ENCODE results near the gene GTF3C2. TPM values are rescaled to one million over a fixed set of nuclear protein-coding genes. Genes with fewer than 3 reads are reported as not detected.

Gene GTF3C2, protein sequence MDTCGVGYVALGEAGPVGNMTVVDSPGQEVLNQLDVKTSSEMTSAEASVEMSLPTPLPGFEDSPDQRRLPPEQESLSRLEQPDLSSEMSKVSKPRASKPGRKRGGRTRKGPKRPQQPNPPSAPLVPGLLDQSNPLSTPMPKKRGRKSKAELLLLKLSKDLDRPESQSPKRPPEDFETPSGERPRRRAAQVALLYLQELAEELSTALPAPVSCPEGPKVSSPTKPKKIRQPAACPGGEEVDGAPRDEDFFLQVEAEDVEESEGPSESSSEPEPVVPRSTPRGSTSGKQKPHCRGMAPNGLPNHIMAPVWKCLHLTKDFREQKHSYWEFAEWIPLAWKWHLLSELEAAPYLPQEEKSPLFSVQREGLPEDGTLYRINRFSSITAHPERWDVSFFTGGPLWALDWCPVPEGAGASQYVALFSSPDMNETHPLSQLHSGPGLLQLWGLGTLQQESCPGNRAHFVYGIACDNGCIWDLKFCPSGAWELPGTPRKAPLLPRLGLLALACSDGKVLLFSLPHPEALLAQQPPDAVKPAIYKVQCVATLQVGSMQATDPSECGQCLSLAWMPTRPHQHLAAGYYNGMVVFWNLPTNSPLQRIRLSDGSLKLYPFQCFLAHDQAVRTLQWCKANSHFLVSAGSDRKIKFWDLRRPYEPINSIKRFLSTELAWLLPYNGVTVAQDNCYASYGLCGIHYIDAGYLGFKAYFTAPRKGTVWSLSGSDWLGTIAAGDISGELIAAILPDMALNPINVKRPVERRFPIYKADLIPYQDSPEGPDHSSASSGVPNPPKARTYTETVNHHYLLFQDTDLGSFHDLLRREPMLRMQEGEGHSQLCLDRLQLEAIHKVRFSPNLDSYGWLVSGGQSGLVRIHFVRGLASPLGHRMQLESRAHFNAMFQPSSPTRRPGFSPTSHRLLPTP
- 217 and 308 TPM in 2 replicates for total RNA-seq (2011; cell fraction: chromatin; rRNA removed; ENCODE audit: low replicate concordance)
- 145 and 163 TPM in 2 replicates for total RNA-seq (2011; cell fraction: nucleolus; rRNA removed)
- 162 and 165 TPM in 2 replicates for total RNA-seq (2011; cell fraction: nucleoplasm; rRNA removed)
- total RNA-seq (2014; rRNA removed) (38.6 and 64.7 TPM in 2 replicates), total RNA-seq (2014; rRNA removed; fragmentation: Illumina TruSeq; extraction: Trizol) (49.2 and 51.3 TPM in 2 replicates), total RNA-seq (2015; rRNA removed; fragmentation: Illumina TruSeq; extraction: Trizol) (53.0 and 57.9 TPM in 2 replicates), total RNA-seq (2021) (70.0 and 85.2 TPM in 2 replicates), polyA plus RNA-seq (2011; rRNA removed) (96.6 and 116 TPM in 2 replicates), polyA plus RNA-seq (2014; fragmentation: Illumina TruSeq; extraction: Trizol) (84.4 and 96.8 TPM in 2 replicates), polyA plus RNA-seq (2014; fragmentation: Nextera tagmentation; extraction: Ambion mirVana) (10 to 100 TPM; 35.5 to 40.2 TPM), polyA plus RNA-seq (2014; rRNA removed) (62.4 and 65.8 TPM in 2 replicates), polyA minus RNA-seq (2011; rRNA and poly(A)+ RNA removed) (62.6 and 74.7 TPM in 2 replicates), Bru-seq, nascent RNA (percentile 77 among the genes with signal in this experiment), BruChase-seq, experiment 1, labeled RNA remaining after a 2-hour chase (percentile 82 among the genes with signal in this experiment), BruChase-seq, experiment 2, labeled RNA remaining after a 6-hour chase (percentile 85 among the genes with signal in this experiment)
- polyA plus RNA-seq (2011; cell fraction: cytosol; rRNA removed) = 91.3 and 92.7 TPM in 2 replicates
- 240 and 356 TPM in 2 replicates for polyA plus RNA-seq (2011; cell fraction: nucleus; rRNA removed)
- 61.2 and 64.8 TPM in 2 replicates for polyA plus RNA-seq (2012)
- 33.3 and 43.0 TPM in 2 replicates for polyA minus RNA-seq (2011; cell fraction: cytosol; rRNA and poly(A)+ RNA removed)
- 40.9 and 68.3 TPM in 2 replicates for polyA minus RNA-seq (2011; cell fraction: nucleus; rRNA and poly(A)+ RNA removed)
- long read RNA-seq, experiment 1, transcript GTF3C2-201 (19 exons, 3,882 nt) = major isoform, 16 of 142 reads
- long read RNA-seq, experiment 1, partial matches to known transcripts = 101 of 142 reads
- long read RNA-seq, experiment 1, other reads (novel, unspliced or antisense) = 21 of 142 reads
- long read RNA-seq, experiment 2, partial matches to known transcripts = 32 of 63 reads
- long read RNA-seq, experiment 2, other reads (novel, unspliced or antisense) = 26 of 63 reads
- long read RNA-seq, experiment 3, partial matches to known transcripts = 11 of 15 reads
- long read RNA-seq, experiment 3, other reads (novel, unspliced or antisense) = 4 of 15 reads

GRCh38 chr2:27356382-27357181 lies at the start of gene GTF3C2:
Gene GTF3C2, minus strand, starts transcription at chr2:27356764. Its CDS starts 13,210 bp downstream, at chr2:27343554.
- Histone ChIP-seq H3K27ac (ENCODE audit: extremely low read depth, low read depth, low read length) (peak within 1 kb of the TSS; percentile 98), H2AFZ (ENCODE audit: low read depth, low read length) (peak within 1 kb of the TSS; percentile 93), H3K9ac (ENCODE audit: insufficient read depth in 1 of 2, low read depth in 2 of 2, low read length in 2 of 2) (peak within 1 kb of the TSS; percentile 94 to 97), H3K9me3 (replicated peaks; ENCODE audit: control insufficient read depth, insufficient read depth, low read depth, low read length) (no peaks in the 10 kb centered on the region), H3K79me2 (ENCODE audit: control insufficient read depth, insufficient read depth, low read length) (peaks cover 73% of the 10 kb centered on the region), H4K20me1 (replicated peaks; ENCODE audit: control insufficient read depth, insufficient read depth, low read length) (no peaks in the 10 kb centered on the region), H3K36me3 (ENCODE audit: control insufficient read depth, insufficient read depth, low read length) (peaks cover 9% of the 10 kb centered on the region; the same call in 2 of the 3 replicates), H3K4me1 (replicated peaks in 1 of 2; ENCODE audit: control insufficient read depth in 2 of 2, insufficient read depth in 2 of 2, low read length in 2 of 2) (peaks cover 12 to 19% of the 10 kb centered on the region in 2 experiments; a peak in 4 of 5 replicates), H3K4me2 (ENCODE audit: insufficient read depth, low read length) (peak within 1 kb of the TSS; percentile 97), H3K9me1 (ENCODE audit: control insufficient read depth, insufficient read depth, low read length) (no peaks in the 10 kb centered on the region), H3K27me3 (ENCODE audit: control insufficient read depth in 2 of 2, insufficient read depth in 2 of 2, low read length in 2 of 2) (no peaks in the 10 kb centered on the region), H3K4me3 (peak within 1 kb of the TSS; percentile 77)
- DNase-seq (ENCODE audit: extremely low read depth in 1 of 4, low spot score in 3 of 4) = peak; percentile 87 to 98 (median 89)
- ChIA-PET POLR2A (interaction anchor here (0.6 to 2.7 kb wide), 13 partner anchors 11 to 242 kb away, joined by 3 to 39 read pairs (median 4); partner anchors contain the start of genes EIF2B4, MPV17, SNX17 and ZNF513), CTCF (ENCODE audit: low intra/inter-chr PET ratio) (interaction anchor here (0.6 kb wide), 2 partner anchors 13 to 22 kb away, joined by 4 read pairs; no protein-coding TSS in a partner anchor)
- peak; percentile 88 for ATAC-seq
- intact Hi-C loops (cut with micrococcal nuclease) (loop anchor here (1.0 kb wide), 2 partner anchors 14 to 33 kb away; partner anchors contain the start of genes EIF2B4, MPV17 and SNX17), in situ Hi-C loops (cut with MboI) (no loop called here)
- 0% methylated on average over 61 of the region's 67 CpGs for WGBS (ENCODE audit: insufficient coverage, low coverage, missing lambda C conversion rate)
- BruUV-seq (replicated peaks) = TSS peak; percentile 65
- FAIRE-seq = peak; percentile 89
- TF ChIP-seq PRMT5 (CRISPR knock-in tag; IDR thresholded peaks at IDR 0.05) = 0 out of 2 replicates have a peak, but pooled peaks have one; percentile 61
- TF ChIP-seq CHD1 (IDR thresholded peaks at IDR 0.05; ENCODE audit: low read length) = peak; percentile 83
- TF ChIP-seq SETDB1 (IDR thresholded peaks at IDR 0.05; ENCODE audit: low read length) = peak; percentile 24
- TF ChIP-seq SIN3B (IDR thresholded peaks at IDR 0.05; ENCODE audit: low read depth) = peak; percentile 82
- peak; percentile 61 for TF ChIP-seq ASH1L (IDR thresholded peaks at IDR 0.05; ENCODE audit: borderline replicate concordance, low read depth, partially characterized antibody)
- peak; percentile 32; the same call in 1 of the 2 replicates for TF ChIP-seq FOXP4 (CRISPR knock-in tag; IDR thresholded peaks at IDR 0.05; ENCODE audit: borderline replicate concordance)
- TF ChIP-seq ELF4 (CRISPR knock-in tag; IDR thresholded peaks at IDR 0.05) = peak; percentile 29; the same call in 1 of the 2 replicates
- peak; percentile 98 for TF ChIP-seq MTA1 (IDR thresholded peaks at IDR 0.05; ENCODE audit: borderline replicate concordance)
- peak; percentile 69; the same call in 1 of the 2 replicates for TF ChIP-seq HDAC2 (IDR thresholded peaks at IDR 0.05)
- no peak for TF ChIP-seq MTF1 (CRISPR knock-in tag; IDR thresholded peaks at IDR 0.05; ENCODE audit: borderline replicate concordance)
- no peak for TF ChIP-seq ZNF134 (CRISPR knock-in tag; conservative IDR thresholded peaks at IDR 0.05)
